ENCODE data around the gene CRYGC. TPM values are rescaled to one million over a fixed set of nuclear protein-coding genes. Genes with fewer than 3 reads are reported as not detected.

CRYGC gene
- polyA plus RNA-seq, 1 donor: not detected

GRCh38 chr2:208153156-208153555, 23.5 kb upstream of the CRYGC start:
- no peak overlapping the region for H3K4me3 ChIP-seq (ENCODE audit: low read length)
- no peaks in the 10 kb centered on the region for H3K4me1 ChIP-seq (ENCODE audit: control insufficient read depth, insufficient read depth, low read length)
- no peak for DNase-seq
- no peaks in the 10 kb centered on the region for H3K9me3 ChIP-seq (ENCODE audit: control insufficient read depth, low read depth, low read length)
- no peaks in the 10 kb centered on the region for H3K27me3 ChIP-seq (ENCODE audit: control insufficient read depth, insufficient read depth, low read length)
- no peak overlapping the region for H3K27ac ChIP-seq (ENCODE audit: low read length)
- no peaks in the 10 kb centered on the region for H3K36me3 ChIP-seq (ENCODE audit: control insufficient read depth, insufficient read depth, low read length)

GRCh38 chr2:208150956-208151355, 21.3 kb upstream of the CRYGC start:
- Histone ChIP-seq H3K27me3 (ENCODE audit: control insufficient read depth, insufficient read depth, low read length) (no peaks in the 10 kb centered on the region), H3K27ac (ENCODE audit: low read length) (no peak overlapping the region), H3K36me3 (ENCODE audit: control insufficient read depth, insufficient read depth, low read length) (no peaks in the 10 kb centered on the region), H3K4me1 (ENCODE audit: control insufficient read depth, insufficient read depth, low read length) (no peaks in the 10 kb centered on the region), H3K9me3 (ENCODE audit: control insufficient read depth, low read depth, low read length) (no peaks in the 10 kb centered on the region), H3K4me3 (ENCODE audit: low read length) (no peak overlapping the region)
- DNase-seq: no peak
- WGBS (ENCODE audit: insufficient coverage, low lambda C conversion rate): no CpG with 5 or more reads among the region's 1 CpG

GRCh38 chr2:208150094-208150493, 20.5 kb upstream of the CRYGC start:
- Histone ChIP-seq H3K27me3 (ENCODE audit: control insufficient read depth, insufficient read depth, low read length) (no peaks in the 10 kb centered on the region), H3K27ac (ENCODE audit: low read length) (no peak overlapping the region), H3K36me3 (ENCODE audit: control insufficient read depth, insufficient read depth, low read length) (no peaks in the 10 kb centered on the region), H3K4me1 (ENCODE audit: control insufficient read depth, insufficient read depth, low read length) (no peaks in the 10 kb centered on the region), H3K9me3 (ENCODE audit: control insufficient read depth, low read depth, low read length) (no peaks in the 10 kb centered on the region), H3K4me3 (ENCODE audit: low read length) (no peak overlapping the region)
- DNase-seq: no peak

- H3K9me3 ChIP-seq (ENCODE audit: control insufficient read depth, low read depth, low read length): no peaks in the 10 kb centered on the region
- WGBS (ENCODE audit: insufficient coverage, low lambda C conversion rate): 100% methylated on average over 1 of the region's 2 CpGs
- no peaks in the 10 kb centered on the region for H3K27me3 ChIP-seq (ENCODE audit: control insufficient read depth, insufficient read depth, low read length)
- no peaks in the 10 kb centered on the region for H3K4me1 ChIP-seq (ENCODE audit: control insufficient read depth, insufficient read depth, low read length)
- DNase-seq: no peak
- no peak overlapping the region for H3K27ac ChIP-seq (ENCODE audit: low read length)
- H3K4me3 ChIP-seq (ENCODE audit: low read length): no peak overlapping the region
- no peaks in the 10 kb centered on the region for H3K36me3 ChIP-seq (ENCODE audit: control insufficient read depth, insufficient read depth, low read length)
Measured at GRCh38 chr2:208148803-208149202, 19.2 kb upstream of the CRYGC start.

DNA sequence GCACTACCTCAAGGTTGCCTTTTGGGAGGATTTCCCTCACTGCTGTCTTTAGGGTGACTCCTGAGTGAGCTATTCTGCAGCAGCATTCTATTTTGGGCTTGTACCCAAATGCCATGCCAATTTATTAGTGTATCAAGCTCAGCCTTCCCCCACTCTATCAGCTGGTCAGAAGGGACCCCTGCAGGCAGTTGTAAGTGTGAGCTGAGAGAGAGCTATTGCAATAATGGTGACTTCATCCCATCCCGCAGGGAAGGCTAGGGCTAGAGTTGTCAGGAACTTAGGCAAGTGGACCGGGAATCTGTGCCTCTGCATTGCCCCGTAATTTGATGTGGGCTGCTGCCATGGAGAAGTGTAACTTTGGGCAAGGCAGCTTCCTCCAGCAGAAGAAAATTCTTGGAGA, 18.1 kb upstream of the CRYGC start:
- no peaks in the 10 kb centered on the region for H3K4me1 ChIP-seq (ENCODE audit: control insufficient read depth, insufficient read depth, low read length)
- no peaks in the 10 kb centered on the region for H3K27me3 ChIP-seq (ENCODE audit: control insufficient read depth, insufficient read depth, low read length)
- WGBS (ENCODE audit: insufficient coverage, low lambda C conversion rate): no CpG with 5 or more reads among the region's 3 CpGs
- no peak for DNase-seq
- H3K4me3 ChIP-seq (ENCODE audit: low read length): no peak overlapping the region
- H3K36me3 ChIP-seq (ENCODE audit: control insufficient read depth, insufficient read depth, low read length): no peaks in the 10 kb centered on the region
- H3K27ac ChIP-seq (ENCODE audit: low read length): no peak overlapping the region
- H3K9me3 ChIP-seq (ENCODE audit: control insufficient read depth, low read depth, low read length): no peaks in the 10 kb centered on the region

- Histone ChIP-seq H3K9me3 (ENCODE audit: control insufficient read depth, low read depth, low read length) (no peaks in the 10 kb centered on the region), H3K4me1 (ENCODE audit: control insufficient read depth, insufficient read depth, low read length) (peaks cover 3% of the 10 kb centered on the region), H3K36me3 (ENCODE audit: control insufficient read depth, insufficient read depth, low read length) (no peaks in the 10 kb centered on the region), H3K27ac (ENCODE audit: low read length) (no peak overlapping the region), H3K27me3 (ENCODE audit: control insufficient read depth, insufficient read depth, low read length) (no peaks in the 10 kb centered on the region), H3K4me3 (ENCODE audit: low read length) (no peak overlapping the region)
- no peak for DNase-seq
Measured at GRCh38 chr2:208147008-208147407, 17.4 kb upstream of the CRYGC start.

DNA sequence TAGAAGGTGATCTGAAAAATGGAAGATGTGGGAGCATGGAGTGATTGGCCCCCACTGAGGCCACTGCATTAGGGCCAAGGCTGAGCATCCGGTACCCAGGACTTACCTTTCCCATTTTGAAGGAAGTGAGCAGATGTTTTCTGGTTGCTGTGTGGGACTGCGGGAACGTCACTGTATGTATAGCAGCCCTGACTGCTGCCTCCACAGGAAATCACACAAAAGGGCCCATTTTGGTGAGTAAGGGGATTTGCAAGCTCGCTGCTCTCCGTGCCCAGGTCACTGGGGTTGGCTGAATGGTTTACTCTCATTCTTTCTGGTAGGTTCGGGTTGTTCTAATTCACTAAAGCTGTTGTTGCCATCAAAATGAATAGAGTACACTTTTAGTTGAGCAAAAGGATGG, 16.4 kb upstream of the CRYGC start, which contains the start of gene CRYGB:
TSS of gene CRYGB (minus strand) at position 153 of the 400 bp plus-strand sequence. CDS start at position 115, 38 bp downstream.
- H3K36me3 ChIP-seq (ENCODE audit: control insufficient read depth, insufficient read depth, low read length): no peaks in the 10 kb centered on the region

GRCh38 chr2:208142925-208143799, 13.5 kb upstream of the CRYGC start:
- whole genome bisulfite sequencing (ENCODE audit: insufficient coverage, low lambda C conversion rate): no CpG with 5 or more reads among the region's 14 CpGs
- no peak overlapping the region for H3K27ac ChIP-seq (ENCODE audit: low read length)
- peak in 1 of 2 donors; percentile 17 for DNase-seq
- H3K4me3 ChIP-seq (ENCODE audit: low read length): no peak overlapping the region
- H3K4me1 ChIP-seq (ENCODE audit: control insufficient read depth, insufficient read depth, low read length): peaks cover 3% of the 10 kb centered on the region
- H3K27me3 ChIP-seq (ENCODE audit: control insufficient read depth, insufficient read depth, low read length): no peaks in the 10 kb centered on the region
- no peaks in the 10 kb centered on the region for H3K9me3 ChIP-seq (ENCODE audit: control insufficient read depth, low read depth, low read length)
- no peaks in the 10 kb centered on the region for H3K36me3 ChIP-seq (ENCODE audit: control insufficient read depth, insufficient read depth, low read length)

More for the DNA sequence above, 16.4 kb upstream of the CRYGC start, which contains the start of gene CRYGB:
- Histone ChIP-seq H3K27ac (ENCODE audit: low read length) (no peak within 1 kb of the TSS), H3K4me1 (ENCODE audit: control insufficient read depth, insufficient read depth, low read length) (peaks cover 3% of the 10 kb centered on the region), H3K4me3 (ENCODE audit: low read length) (no peak within 1 kb of the TSS), H3K27me3 (ENCODE audit: control insufficient read depth, insufficient read depth, low read length) (no peaks in the 10 kb centered on the region), H3K9me3 (ENCODE audit: control insufficient read depth, low read depth, low read length) (no peaks in the 10 kb centered on the region)
- DNase-seq: no peak
- no CpG with 5 or more reads among the region's 6 CpGs for WGBS (ENCODE audit: insufficient coverage, low lambda C conversion rate)

GRCh38 chr2:208142240-208142924, 12.8 kb upstream of the CRYGC start:
- 30% methylated on average over 2 of the region's 8 CpGs for WGBS (ENCODE audit: insufficient coverage, low lambda C conversion rate)
- Histone ChIP-seq H3K4me1 (ENCODE audit: control insufficient read depth, insufficient read depth, low read length) (peaks cover 3% of the 10 kb centered on the region), H3K27me3 (ENCODE audit: control insufficient read depth, insufficient read depth, low read length) (no peaks in the 10 kb centered on the region), H3K36me3 (ENCODE audit: control insufficient read depth, insufficient read depth, low read length) (no peaks in the 10 kb centered on the region), H3K27ac (ENCODE audit: low read length) (no peak overlapping the region), H3K4me3 (ENCODE audit: low read length) (no peak overlapping the region), H3K9me3 (ENCODE audit: control insufficient read depth, low read depth, low read length) (no peaks in the 10 kb centered on the region)
- DNase-seq: no peak

DNA sequence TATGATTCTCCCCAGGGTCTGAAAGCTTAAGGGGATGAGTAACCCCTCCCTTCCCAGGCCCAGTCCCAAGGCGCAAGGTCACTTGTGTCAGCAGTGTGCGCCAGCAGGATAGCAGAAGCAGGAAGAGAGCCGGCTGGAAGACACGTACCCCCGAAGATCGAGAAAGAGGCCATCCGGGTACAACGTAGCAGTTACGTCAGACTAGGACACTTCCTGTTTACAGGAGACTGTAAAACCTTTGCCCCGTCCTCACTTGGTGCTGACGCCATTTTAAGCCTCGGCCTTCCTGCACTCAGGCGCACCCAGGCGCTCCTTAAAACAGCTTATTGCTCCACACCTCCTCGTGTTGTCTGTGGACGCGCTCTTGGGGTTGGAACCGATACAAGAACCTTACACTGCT, 9.8 kb upstream of the CRYGC start:
- Histone ChIP-seq H3K9me3 (ENCODE audit: control insufficient read depth, low read depth, low read length) (no peaks in the 10 kb centered on the region), H3K36me3 (ENCODE audit: control insufficient read depth, insufficient read depth, low read length) (no peaks in the 10 kb centered on the region), H3K27ac (ENCODE audit: low read length) (no peak overlapping the region), H3K27me3 (ENCODE audit: control insufficient read depth, insufficient read depth, low read length) (no peaks in the 10 kb centered on the region), H3K4me1 (ENCODE audit: control insufficient read depth, insufficient read depth, low read length) (peaks cover 27% of the 10 kb centered on the region), H3K4me3 (ENCODE audit: low read length) (no peak overlapping the region)
- DNase-seq: no peak
- no CpG with 5 or more reads among the region's 18 CpGs for WGBS (ENCODE audit: insufficient coverage, low lambda C conversion rate)

Data from large intestine (tissue), 3 donors.